GM21526 (cell line): ENCODE data around the gene GIMAP1.
A peak's percentile ranks its signal among the peaks of the same experiment; 100 is the strongest.

Source experiments
- ATAC-seq: cut with Tn5 transposase; IDR thresholded peaks from one replicate; pipeline ENCODE4 v1.9.1; 2021; ENCODE audit warnings: moderate library complexity; ENCODE audit not compliant: unreplicated experiment, low FRiP score

GIMAP1 gene

GRCh38 chr7:150719960-150720891 lies 3.8 kb downstream of the GIMAP1 start:
- no peak for ATAC-seq

GRCh38 chr7:150721970-150722373 lies 5.6 kb downstream of the GIMAP1 start:
- no peak for ATAC-seq

GRCh38 chr7:150722431-150722931 lies 6.1 kb downstream of the GIMAP1 start:
- no peak for ATAC-seq

GRCh38 chr7:150723467-150723866 lies 7.1 kb downstream of the GIMAP1 start:
- ATAC-seq = no peak

- no peak for ATAC-seq
Measured at GRCh38 chr7:150727381-150727780, 11.0 kb downstream of the GIMAP1 start.

- no peak for ATAC-seq
Measured at GRCh38 chr7:150728011-150728410, 11.6 kb downstream of the GIMAP1 start.

- ATAC-seq = no peak
Measured at GRCh38 chr7:150728609-150729008, 12.2 kb downstream of the GIMAP1 start.

- no peak for ATAC-seq
Measured at GRCh38 chr7:150731916-150732315, 15.5 kb downstream of the GIMAP1 start.

- no peak for ATAC-seq
Measured at GRCh38 chr7:150732786-150733481, 16.5 kb downstream of the GIMAP1 start.

GRCh38 chr7:150733482-150734095 lies 17.2 kb downstream of the GIMAP1 start:
- ATAC-seq = no peak

- no peak for ATAC-seq
Measured at GRCh38 chr7:150734254-150734653, 17.8 kb downstream of the GIMAP1 start.

- no peak for ATAC-seq
Measured at GRCh38 chr7:150735596-150736358, 19.4 kb downstream of the GIMAP1 start.

- no peak for ATAC-seq
Measured at GRCh38 chr7:150736864-150737263, 20.5 kb downstream of the GIMAP1 start.

GRCh38 chr7:150737265-150738055 lies 21.0 kb downstream of the GIMAP1 start, which contains the start of gene GIMAP5:
Gene GIMAP5, plus strand, starts transcription at chr7:150737418. Its CDS starts 3,467 bp downstream, at chr7:150740885.
- peak; percentile 68 for ATAC-seq

- no peak for ATAC-seq
Measured at GRCh38 chr7:150738092-150738491, 21.7 kb downstream of the GIMAP1 start.

GRCh38 chr7:150738591-150739001 lies 22.2 kb downstream of the GIMAP1 start:
- ATAC-seq = no peak

- ATAC-seq = no peak
Measured at GRCh38 chr7:150739033-150739432, 22.6 kb downstream of the GIMAP1 start.

- no peak for ATAC-seq
Measured at GRCh38 chr7:150740053-150740452, 23.6 kb downstream of the GIMAP1 start.

- no peak for ATAC-seq
Measured at GRCh38 chr7:150742286-150742968, 26.0 kb downstream of the GIMAP1 start.
